GM21381 (cell line): Measurements from ENCODE around the gene SNX33.
"Not testable (repeated sequence)": the region's sequence is repeated elsewhere in the genome, so short reads cannot be mapped to it uniquely, and the experiment has no call there.

ENCODE experiments used
- ATAC-seq: cut with Tn5 transposase; IDR thresholded peaks from one replicate; pipeline ENCODE4 v1.9.1; 2021; ENCODE audit warnings: mild to moderate bottlenecking, moderate library complexity; ENCODE audit not compliant: unreplicated experiment

SNX33 gene

GRCh38 chr15:75682181-75683135 is 34.7 kb downstream of the SNX33 start:
- no peak for ATAC-seq

- ATAC-seq, result not testable (repeated sequence)
These were observed 36.1 kb downstream of the SNX33 start for GRCh38 chr15:75683646-75684312.

GRCh38 chr15:75684648-75685047 is 36.9 kb downstream of the SNX33 start:
- ATAC-seq, result no peak

GRCh38 chr15:75685195-75685594 is 37.5 kb downstream of the SNX33 start:
- ATAC-seq, result no peak

GRCh38 chr15:75686212-75686642 is 38.5 kb downstream of the SNX33 start:
- ATAC-seq, result not testable (repeated sequence)

GRCh38 chr15:75687486-75688277 is 40.0 kb downstream of the SNX33 start:
- no peak for ATAC-seq

GRCh38 chr15:75688278-75688557 is 40.5 kb downstream of the SNX33 start:
- ATAC-seq, result no peak

- ATAC-seq, result no peak
These were observed 41.1 kb downstream of the SNX33 start for GRCh38 chr15:75688831-75689230.

- not testable (repeated sequence) for ATAC-seq
These were observed 41.7 kb downstream of the SNX33 start for GRCh38 chr15:75689429-75689828.

GRCh38 chr15:75692311-75692710 is 44.6 kb downstream of the SNX33 start:
- not testable (repeated sequence) for ATAC-seq

- not testable (repeated sequence) for ATAC-seq
These were observed 45.3 kb downstream of the SNX33 start for GRCh38 chr15:75693028-75693427.

GRCh38 chr15:75693501-75694240 is 46.0 kb downstream of the SNX33 start:
- ATAC-seq, result no peak

GRCh38 chr15:75694241-75695182 is 46.8 kb downstream of the SNX33 start:
- no peak for ATAC-seq

GRCh38 chr15:75695220-75695619 is 47.5 kb downstream of the SNX33 start:
- ATAC-seq, result no peak

- no peak for ATAC-seq
These were observed 48.1 kb downstream of the SNX33 start for GRCh38 chr15:75695634-75696310.

GRCh38 chr15:75696311-75696720 is 48.6 kb downstream of the SNX33 start:
- ATAC-seq, result no peak

- no peak for ATAC-seq
These were observed 49.1 kb downstream of the SNX33 start for GRCh38 chr15:75696854-75697259.

- no peak for ATAC-seq
These were observed 49.8 kb downstream of the SNX33 start for GRCh38 chr15:75697523-75697922.
